ENCODE measurements around the gene SETD2. TPM values are rescaled to one million over a fixed set of nuclear protein-coding genes. Genes with fewer than 3 reads are reported as not detected.

Gene SETD2
- total and polyA plus RNA-seq, 9 of the 15 experiments (the other 6 are each of a cell fraction or from before 2014, with no cell fraction given) = 8.2 to 44.0 (median 33.6) TPM

DNA sequence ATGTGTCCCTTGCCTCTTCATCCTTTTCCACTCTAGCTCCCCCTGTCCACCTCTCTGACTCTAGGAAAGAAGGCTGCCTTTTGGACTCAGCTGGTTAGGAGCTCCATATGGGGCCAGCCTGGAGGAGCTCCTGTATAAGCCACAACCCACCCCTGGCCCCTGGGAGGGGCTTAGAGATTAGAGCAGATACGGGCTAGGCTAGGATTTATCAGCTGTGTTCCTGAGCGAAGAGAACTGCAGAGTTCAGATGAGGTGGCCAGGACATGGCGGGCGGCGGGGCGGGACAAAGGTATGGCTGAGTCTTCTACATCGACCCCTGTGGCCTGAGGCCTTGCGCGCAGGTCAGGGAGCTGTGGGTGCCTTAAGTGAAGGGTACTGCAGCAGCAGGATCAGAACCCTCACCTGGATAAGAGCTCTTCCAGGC is 176.6 kb downstream of the SETD2 start (continued):
- TF ChIP-seq, protein P1, sequence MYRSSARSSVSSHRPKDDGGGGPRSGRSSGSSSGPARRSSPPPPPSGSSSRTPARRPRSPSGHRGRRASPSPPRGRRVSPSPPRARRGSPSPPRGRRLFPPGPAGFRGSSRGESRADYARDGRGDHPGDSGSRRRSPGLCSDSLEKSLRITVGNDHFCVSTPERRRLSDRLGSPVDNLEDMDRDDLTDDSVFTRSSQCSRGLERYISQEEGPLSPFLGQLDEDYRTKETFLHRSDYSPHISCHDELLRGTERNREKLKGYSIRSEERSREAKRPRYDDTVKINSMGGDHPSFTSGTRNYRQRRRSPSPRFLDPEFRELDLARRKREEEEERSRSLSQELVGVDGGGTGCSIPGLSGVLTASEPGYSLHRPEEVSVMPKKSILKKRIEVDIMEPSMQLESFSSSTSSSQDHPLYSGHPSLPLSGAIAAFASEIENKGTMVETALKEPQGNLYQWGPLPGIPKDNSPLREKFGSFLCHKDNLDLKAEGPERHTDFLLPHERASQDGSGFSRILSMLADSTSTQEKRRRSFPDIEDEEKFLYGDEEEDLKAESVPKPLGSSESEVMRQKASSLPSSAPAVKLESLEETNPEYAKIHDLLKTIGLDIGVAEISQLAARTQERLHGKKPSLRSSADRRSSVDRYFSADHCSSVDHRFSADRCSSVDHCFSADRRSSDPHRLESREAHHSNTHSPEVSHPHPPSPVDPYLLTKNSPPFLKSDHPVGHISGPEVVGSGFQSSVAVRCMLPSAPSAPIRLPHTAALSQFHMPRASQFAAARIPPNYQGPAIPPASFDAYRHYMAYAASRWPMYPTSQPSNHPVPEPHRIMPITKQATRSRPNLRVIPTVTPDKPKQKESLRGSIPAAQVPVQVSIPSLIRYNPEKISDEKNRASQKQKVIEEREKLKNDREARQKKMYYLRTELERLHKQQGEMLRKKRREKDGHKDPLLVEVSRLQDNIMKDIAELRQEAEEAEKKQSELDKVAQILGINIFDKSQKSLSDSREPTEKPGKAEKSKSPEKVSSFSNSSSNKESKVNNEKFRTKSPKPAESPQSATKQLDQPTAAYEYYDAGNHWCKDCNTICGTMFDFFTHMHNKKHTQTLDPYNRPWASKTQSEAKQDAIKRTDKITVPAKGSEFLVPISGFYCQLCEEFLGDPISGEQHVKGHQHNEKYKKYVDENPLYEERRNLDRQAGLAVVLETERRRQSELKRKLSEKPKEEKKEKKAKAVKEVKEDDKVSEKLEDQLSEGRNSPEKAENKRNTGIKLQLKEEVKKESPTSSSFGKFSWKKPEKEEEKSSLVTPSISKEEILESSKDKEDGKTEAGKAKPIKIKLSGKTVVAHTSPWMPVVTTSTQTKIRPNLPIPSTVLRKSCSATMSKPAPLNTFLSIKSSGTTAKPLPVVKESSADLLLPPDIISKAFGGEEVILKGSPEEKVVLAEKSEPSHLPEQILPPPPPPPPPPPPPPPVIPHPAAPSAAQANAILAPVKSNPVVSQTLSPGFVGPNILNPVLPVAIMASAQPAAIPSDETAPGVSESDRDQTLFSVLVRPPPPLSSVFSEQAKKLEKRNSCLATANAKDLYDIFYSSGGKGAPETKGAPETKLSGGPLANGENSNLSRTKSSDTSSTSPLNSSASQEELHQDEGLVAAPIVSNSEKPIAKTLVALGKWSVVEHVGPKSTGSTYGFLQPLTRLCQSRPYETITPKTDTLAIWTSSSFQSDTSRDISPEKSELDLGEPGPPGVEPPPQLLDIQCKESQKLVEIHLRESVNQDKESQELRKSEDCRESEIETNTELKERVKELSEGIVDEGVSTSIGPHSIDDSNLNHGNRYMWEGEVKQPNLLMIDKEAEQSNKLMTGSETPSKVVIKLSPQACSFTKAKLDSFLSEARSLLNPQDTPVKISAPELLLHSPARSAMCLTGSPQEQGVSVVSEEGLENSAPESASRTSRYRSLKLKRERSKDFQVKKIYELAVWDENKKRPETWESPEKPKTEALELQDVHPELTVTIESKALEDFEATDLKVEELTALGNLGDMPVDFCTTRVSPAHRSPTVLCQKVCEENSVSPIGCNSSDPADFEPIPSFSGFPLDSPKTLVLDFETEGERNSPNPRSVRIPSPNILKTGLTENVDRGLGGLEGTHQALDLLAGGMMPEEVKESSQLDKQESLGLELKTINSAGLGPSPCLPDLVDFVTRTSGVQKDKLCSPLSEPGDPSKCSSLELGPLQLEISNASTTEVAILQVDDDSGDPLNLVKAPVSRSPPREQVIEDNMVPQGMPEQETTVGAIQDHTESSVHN (IDR thresholded peaks at IDR 0.05; ENCODE audit: borderline replicate concordance in 1 of 2, low read depth in 1 of 2) = peak in 1 of 2 experiments; percentile 60; a peak in 2 of 4 replicates
- no peak for TF ChIP-seq SNIP1 (IDR thresholded peaks at IDR 0.05; ENCODE audit: low read depth)
- TF ChIP-seq, protein P2, sequence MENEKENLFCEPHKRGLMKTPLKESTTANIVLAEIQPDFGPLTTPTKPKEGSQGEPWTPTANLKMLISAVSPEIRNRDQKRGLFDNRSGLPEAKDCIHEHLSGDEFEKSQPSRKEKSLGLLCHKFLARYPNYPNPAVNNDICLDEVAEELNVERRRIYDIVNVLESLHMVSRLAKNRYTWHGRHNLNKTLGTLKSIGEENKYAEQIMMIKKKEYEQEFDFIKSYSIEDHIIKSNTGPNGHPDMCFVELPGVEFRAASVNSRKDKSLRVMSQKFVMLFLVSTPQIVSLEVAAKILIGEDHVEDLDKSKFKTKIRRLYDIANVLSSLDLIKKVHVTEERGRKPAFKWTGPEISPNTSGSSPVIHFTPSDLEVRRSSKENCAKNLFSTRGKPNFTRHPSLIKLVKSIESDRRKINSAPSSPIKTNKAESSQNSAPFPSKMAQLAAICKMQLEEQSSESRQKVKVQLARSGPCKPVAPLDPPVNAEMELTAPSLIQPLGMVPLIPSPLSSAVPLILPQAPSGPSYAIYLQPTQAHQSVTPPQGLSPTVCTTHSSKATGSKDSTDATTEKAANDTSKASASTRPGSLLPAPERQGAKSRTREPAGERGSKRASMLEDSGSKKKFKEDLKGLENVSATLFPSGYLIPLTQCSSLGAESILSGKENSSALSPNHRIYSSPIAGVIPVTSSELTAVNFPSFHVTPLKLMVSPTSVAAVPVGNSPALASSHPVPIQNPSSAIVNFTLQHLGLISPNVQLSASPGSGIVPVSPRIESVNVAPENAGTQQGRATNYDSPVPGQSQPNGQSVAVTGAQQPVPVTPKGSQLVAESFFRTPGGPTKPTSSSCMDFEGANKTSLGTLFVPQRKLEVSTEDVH (IDR thresholded peaks at IDR 0.05; ENCODE audit: low read depth, partially characterized antibody) = peak; percentile 46
- TF ChIP-seq ZNF140 (CRISPR knock-in tag; IDR thresholded peaks at IDR 0.05) = no peak
- TF ChIP-seq CBX3 (IDR thresholded peaks at IDR 0.05; ENCODE audit: borderline replicate concordance in 1 of 2, low read length in 2 of 2) = no peak
- TF ChIP-seq, protein P3, sequence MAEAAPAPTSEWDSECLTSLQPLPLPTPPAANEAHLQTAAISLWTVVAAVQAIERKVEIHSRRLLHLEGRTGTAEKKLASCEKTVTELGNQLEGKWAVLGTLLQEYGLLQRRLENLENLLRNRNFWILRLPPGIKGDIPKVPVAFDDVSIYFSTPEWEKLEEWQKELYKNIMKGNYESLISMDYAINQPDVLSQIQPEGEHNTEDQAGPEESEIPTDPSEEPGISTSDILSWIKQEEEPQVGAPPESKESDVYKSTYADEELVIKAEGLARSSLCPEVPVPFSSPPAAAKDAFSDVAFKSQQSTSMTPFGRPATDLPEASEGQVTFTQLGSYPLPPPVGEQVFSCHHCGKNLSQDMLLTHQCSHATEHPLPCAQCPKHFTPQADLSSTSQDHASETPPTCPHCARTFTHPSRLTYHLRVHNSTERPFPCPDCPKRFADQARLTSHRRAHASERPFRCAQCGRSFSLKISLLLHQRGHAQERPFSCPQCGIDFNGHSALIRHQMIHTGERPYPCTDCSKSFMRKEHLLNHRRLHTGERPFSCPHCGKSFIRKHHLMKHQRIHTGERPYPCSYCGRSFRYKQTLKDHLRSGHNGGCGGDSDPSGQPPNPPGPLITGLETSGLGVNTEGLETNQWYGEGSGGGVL (CRISPR knock-in tag; IDR thresholded peaks at IDR 0.05) = no peak
- no peak for TF ChIP-seq SREBF2 (CRISPR knock-in tag; IDR thresholded peaks at IDR 0.05)
- 0 out of 2 replicates have a peak, but pooled peaks have one; percentile 13 for TF ChIP-seq RUNX1 (IDR thresholded peaks at IDR 0.05; ENCODE audit: low read depth)
- TF ChIP-seq RBM34 (IDR thresholded peaks at IDR 0.05; ENCODE audit: borderline replicate concordance, insufficient read depth, low read length) = no peak
- TF ChIP-seq STAT5B (CRISPR knock-in tag; IDR thresholded peaks at IDR 0.05) = no peak
- TF ChIP-seq ZNF668 (CRISPR knock-in tag; IDR thresholded peaks at IDR 0.05) = no peak
- no peak for TF ChIP-seq STAT5A (IDR thresholded peaks at IDR 0.05; ENCODE audit: borderline replicate concordance, low read length)
- TF ChIP-seq POLR2G (IDR thresholded peaks at IDR 0.05; ENCODE audit: low read depth, low read length) = peak; percentile 84
- TF ChIP-seq ZNF121 (CRISPR knock-in tag; conservative IDR thresholded peaks at IDR 0.05) = no peak
- 0 out of 2 replicates have a peak, but pooled peaks have one; percentile 12 for TF ChIP-seq PTBP1 (IDR thresholded peaks at IDR 0.05; ENCODE audit: low read depth, low read length)
- 0 out of 2 replicates have a peak, but pooled peaks have one; percentile 71 for TF ChIP-seq ZNF584 (CRISPR knock-in tag; IDR thresholded peaks at IDR 0.05; ENCODE audit: low read depth)
